DND-41 (cell line): ENCODE measurements around the gene SETD6.

Source experiments
- ATAC-seq: fragments of 200-7000 bp; cut with Tn5 transposase; 3 replicates; pipeline ENCODE4 v1.9.1; 2021; ENCODE audit warnings: low read depth; ENCODE audit not compliant: insufficient read depth
- DNase-seq: peaks from one replicate; pipeline ENCODE4 v3.0.0-alpha.2; 2020
- H2AFZ ChIP-seq: 2 replicates; pipeline ENCODE4 v1.6.0; 2012; ENCODE audit warnings: low read depth, low read length
- H3K27ac ChIP-seq: 2 replicates; pipeline ENCODE4 v1.5.1; 2012; ENCODE audit warnings: low read length, inconsistent platforms
- H3K27me3 ChIP-seq: fragments of 200-600 bp; sonication (generic); 2 replicates; pipeline ENCODE4 v1.6.0; 2012; ENCODE audit warnings: low read length, mild to moderate bottlenecking, inconsistent platforms; ENCODE audit not compliant: insufficient read depth, poor library complexity
- H3K36me3 ChIP-seq: 2 replicates; pipeline ENCODE4 v1.5.1; 2012; ENCODE audit warnings: low read length, inconsistent platforms; ENCODE audit not compliant: insufficient read depth
- H3K4me1 ChIP-seq: 2 replicates; pipeline ENCODE4 v1.5.1; 2012; ENCODE audit warnings: mild to moderate bottlenecking, low read length; ENCODE audit not compliant: insufficient read depth
- H3K4me2 ChIP-seq: 2 replicates; pipeline ENCODE4 v1.6.0; 2012; ENCODE audit warnings: mild to moderate bottlenecking, moderate library complexity, low read length, inconsistent platforms; ENCODE audit not compliant: insufficient read depth
- H3K4me3 ChIP-seq, 2 experiments: fragments of 200-600 bp in 1 of 2; shearing (Covaris generic) in 1 of 2; 2 replicates each; pipeline ENCODE4 v1.5.1; 2012 to 2016; ENCODE audit warnings: inconsistent platforms in 2 of 2, low read length in 2 of 2, mild to moderate bottlenecking in 2 of 2, low read depth in 1 of 2, moderate library complexity in 1 of 2
- H3K79me2 ChIP-seq: 2 replicates; pipeline ENCODE4 v1.6.0; 2012; ENCODE audit warnings: low read length, inconsistent platforms; ENCODE audit not compliant: insufficient read depth
- H3K9ac ChIP-seq: 2 replicates; pipeline ENCODE4 v1.6.0; 2012; ENCODE audit warnings: low read depth, mild to moderate bottlenecking, inconsistent platforms, low read length, moderate library complexity
- H3K9me3 ChIP-seq: 2 replicates; pipeline ENCODE4 v1.5.1; 2012; ENCODE audit warnings: low read length, moderate library complexity, mild to moderate bottlenecking, inconsistent platforms; ENCODE audit not compliant: insufficient read depth, severe bottlenecking
- H4K20me1 ChIP-seq: 2 replicates; pipeline ENCODE4 v1.6.0; 2012; ENCODE audit warnings: low read length; ENCODE audit not compliant: insufficient read depth
- EZH2 ChIP-seq: IDR thresholded peaks from 3 replicates; pipeline ENCODE4 v1.6.1; 2012; ENCODE audit warnings: borderline replicate concordance, low read depth, mild to moderate bottlenecking, moderate library complexity, low read length, inconsistent platforms; ENCODE audit not compliant: severe bottlenecking
- TF ChIP-seq, protein P1 (sequence below): IDR thresholded peaks from 2 replicates; pipeline ENCODE4 v1.5.1; 2012; ENCODE audit warnings: borderline replicate concordance, low read length, moderate library complexity, mild to moderate bottlenecking; ENCODE audit not compliant: poor library complexity, severe bottlenecking; ENCODE audit errors: extremely low read depth

Gene SETD6

DNA sequence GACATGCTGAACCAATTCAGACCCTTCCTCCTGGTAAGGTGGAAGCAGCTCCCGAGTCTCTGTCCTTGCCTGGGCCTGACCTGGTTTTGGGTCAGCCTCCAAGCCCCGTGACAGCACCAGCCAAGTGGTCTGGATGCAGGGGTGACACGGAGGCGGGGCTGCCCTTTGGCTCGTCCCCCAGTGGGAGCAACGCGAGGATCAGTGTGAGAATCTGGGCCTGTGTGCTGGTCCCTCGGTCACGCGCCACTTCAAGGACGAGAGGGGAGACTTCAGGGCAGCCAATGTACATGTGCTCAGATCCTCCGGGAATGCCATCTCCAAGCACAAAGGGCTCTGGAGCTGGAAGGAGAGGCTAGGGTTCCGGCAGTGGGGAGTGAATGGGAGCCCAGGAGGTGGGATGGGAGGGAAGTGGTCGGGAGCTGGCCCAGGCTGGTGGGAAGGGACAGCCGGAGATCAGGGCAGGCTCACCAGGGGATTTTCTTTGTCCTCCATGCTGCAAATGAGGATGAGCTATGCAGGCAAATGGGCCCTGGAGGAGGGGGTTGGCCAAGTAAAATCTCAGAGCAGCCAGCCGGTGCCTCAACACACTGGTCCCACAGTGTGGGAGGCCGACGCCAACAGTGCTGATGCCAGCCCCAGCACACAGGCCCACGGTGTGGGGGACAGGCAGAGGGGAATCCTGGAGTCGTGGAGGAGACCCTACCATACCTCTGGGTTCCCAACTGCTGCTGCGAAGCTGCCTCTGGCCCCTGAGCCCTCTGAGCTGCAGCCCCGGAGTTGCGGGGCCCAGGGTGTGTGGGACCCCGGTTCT, 19.6 kb upstream of the SETD6 start:
- Histone ChIP-seq H3K4me1 (0 out of 2 replicates have a peak, but pooled peaks cover 5% of the 10 kb centered on the region), H3K9ac (no peak overlapping the region), H3K27ac (no peak overlapping the region), H4K20me1 (no peaks in the 10 kb centered on the region; the same call in 1 of the 2 replicates), H3K79me2 (no peaks in the 10 kb centered on the region), H3K36me3 (no peaks in the 10 kb centered on the region), H3K4me3 (no peak overlapping the region), H3K9me3 (no peaks in the 10 kb centered on the region), H3K27me3 (no peaks in the 10 kb centered on the region), H2AFZ (no peak overlapping the region), H3K4me2 (no peak overlapping the region)
- DNase-seq = no peak
- TF ChIP-seq, protein P1, sequence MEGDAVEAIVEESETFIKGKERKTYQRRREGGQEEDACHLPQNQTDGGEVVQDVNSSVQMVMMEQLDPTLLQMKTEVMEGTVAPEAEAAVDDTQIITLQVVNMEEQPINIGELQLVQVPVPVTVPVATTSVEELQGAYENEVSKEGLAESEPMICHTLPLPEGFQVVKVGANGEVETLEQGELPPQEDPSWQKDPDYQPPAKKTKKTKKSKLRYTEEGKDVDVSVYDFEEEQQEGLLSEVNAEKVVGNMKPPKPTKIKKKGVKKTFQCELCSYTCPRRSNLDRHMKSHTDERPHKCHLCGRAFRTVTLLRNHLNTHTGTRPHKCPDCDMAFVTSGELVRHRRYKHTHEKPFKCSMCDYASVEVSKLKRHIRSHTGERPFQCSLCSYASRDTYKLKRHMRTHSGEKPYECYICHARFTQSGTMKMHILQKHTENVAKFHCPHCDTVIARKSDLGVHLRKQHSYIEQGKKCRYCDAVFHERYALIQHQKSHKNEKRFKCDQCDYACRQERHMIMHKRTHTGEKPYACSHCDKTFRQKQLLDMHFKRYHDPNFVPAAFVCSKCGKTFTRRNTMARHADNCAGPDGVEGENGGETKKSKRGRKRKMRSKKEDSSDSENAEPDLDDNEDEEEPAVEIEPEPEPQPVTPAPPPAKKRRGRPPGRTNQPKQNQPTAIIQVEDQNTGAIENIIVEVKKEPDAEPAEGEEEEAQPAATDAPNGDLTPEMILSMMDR = no peak
- TF ChIP-seq EZH2 = no peak
- ATAC-seq = no peak

DNA sequence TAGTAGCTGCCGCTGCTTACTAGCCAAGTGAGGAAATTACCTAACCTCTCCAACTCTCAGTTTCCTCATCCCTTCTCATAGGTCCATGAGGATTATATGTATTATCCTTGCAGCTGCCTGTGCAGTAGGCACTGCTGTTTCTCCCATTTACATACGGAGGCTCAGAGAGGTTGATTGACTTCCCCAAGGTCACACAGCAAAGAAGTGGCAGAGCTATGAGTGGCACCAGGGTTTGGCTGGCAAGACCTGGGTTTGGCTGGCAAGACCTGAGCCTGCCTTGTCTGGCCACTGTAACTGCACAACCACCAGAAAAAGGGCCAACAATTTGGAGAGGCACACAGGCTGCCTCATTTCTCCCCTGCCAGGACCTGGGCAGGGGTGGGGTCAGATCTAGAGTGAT, 17.8 kb upstream of the SETD6 start:
- Histone ChIP-seq H3K27ac (no peak overlapping the region), H3K4me2 (no peak overlapping the region)

DNA sequence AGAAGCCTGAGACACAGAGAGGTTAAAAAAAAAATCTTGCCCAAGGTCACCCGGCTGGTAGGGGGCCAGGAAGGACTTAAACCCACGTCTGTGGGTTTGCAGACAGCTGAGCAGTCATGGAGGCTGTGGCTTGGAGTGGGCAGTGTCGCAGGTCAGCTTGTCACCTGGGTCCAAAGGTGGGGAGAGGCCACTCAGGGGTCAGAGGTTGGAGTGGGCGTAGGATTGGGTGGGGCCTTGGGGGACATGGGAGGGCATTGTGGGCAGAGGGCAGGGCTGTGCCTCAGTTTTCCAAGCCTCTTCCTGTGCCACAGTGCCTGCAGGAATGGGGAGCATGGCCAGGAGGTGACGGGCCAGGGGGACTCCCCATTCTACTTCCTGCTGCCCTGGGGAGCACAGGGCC, 17.4 kb upstream of the SETD6 start:
- no peak overlapping the region for H2AFZ ChIP-seq
- peaks cover 1% of the 10 kb centered on the region; the same call in 1 of the 2 replicates for H4K20me1 ChIP-seq
- no peaks in the 10 kb centered on the region for H3K9me3 ChIP-seq
- ATAC-seq = no peak
- DNase-seq = no peak
- H3K27ac ChIP-seq = no peak overlapping the region
- H3K36me3 ChIP-seq = no peaks in the 10 kb centered on the region
- no peaks in the 10 kb centered on the region for H3K27me3 ChIP-seq
- H3K4me3 ChIP-seq = no peak overlapping the region
- no peak for TF ChIP-seq EZH2
- TF ChIP-seq, protein P1 = no peak
- H3K9ac ChIP-seq = no peak overlapping the region
- no peaks in the 10 kb centered on the region for H3K4me1 ChIP-seq
- H3K4me2 ChIP-seq = no peak overlapping the region
- no peaks in the 10 kb centered on the region for H3K79me2 ChIP-seq

More for the DNA sequence above, 17.8 kb upstream of the SETD6 start:
- no peak overlapping the region for H3K9ac ChIP-seq
- H3K4me1 ChIP-seq = 0 out of 2 replicates have a peak, but pooled peaks cover 2% of the 10 kb centered on the region
- no peak overlapping the region for H2AFZ ChIP-seq
- no peak for ATAC-seq
- H3K27me3 ChIP-seq = no peaks in the 10 kb centered on the region
- H3K9me3 ChIP-seq = no peaks in the 10 kb centered on the region
- H3K36me3 ChIP-seq = no peaks in the 10 kb centered on the region
- no peaks in the 10 kb centered on the region; the same call in 1 of the 2 replicates for H4K20me1 ChIP-seq
- DNase-seq = no peak
- TF ChIP-seq EZH2 = no peak
- no peak overlapping the region for H3K4me3 ChIP-seq
- H3K79me2 ChIP-seq = no peaks in the 10 kb centered on the region

DNA sequence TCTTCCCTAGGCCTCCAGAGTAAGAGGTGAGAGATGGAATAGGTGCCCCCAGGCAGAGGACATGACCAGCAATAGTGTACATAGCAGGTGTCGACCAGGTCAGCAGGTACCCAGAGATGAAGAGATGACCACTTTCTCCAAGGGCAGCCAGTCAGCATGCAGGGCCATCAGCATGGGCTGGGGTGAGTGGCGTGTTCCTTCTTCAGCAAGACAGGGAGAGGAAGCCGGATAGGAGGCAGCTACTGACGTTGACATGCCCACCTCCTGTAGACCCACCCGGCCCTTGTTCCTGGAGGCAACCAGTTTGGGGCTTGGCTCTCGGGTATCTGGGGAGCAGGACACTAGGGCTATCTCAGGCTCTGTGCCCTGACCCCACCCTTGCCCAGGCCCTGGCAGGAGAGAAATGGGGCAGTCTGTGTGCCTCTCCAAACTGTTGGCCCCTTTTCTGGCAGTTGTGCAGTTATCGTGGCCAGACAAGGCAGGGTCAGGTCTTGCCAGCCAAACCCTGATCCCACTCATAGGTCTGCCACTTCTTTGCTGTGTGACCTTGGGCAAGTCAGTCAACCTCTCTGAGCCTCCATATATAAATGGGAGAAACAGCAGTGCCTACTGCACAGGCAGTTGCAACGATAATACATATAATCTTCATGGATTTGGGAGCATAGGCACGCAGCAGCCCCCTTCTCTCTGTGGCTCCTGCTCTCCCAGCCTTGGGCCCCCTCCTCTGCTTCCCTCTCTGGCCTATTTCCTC, 16.8 kb upstream of the SETD6 start:
- no peak overlapping the region for H3K9ac ChIP-seq
- no peak overlapping the region for H2AFZ ChIP-seq
- no peaks in the 10 kb centered on the region for H3K9me3 ChIP-seq
- no peak overlapping the region for H3K4me2 ChIP-seq
- H3K79me2 ChIP-seq = no peaks in the 10 kb centered on the region
- H3K36me3 ChIP-seq = no peaks in the 10 kb centered on the region
- no peaks in the 10 kb centered on the region for H3K27me3 ChIP-seq
- H3K27ac ChIP-seq = no peak overlapping the region
- ATAC-seq (no peak), DNase-seq (no peak)
- H3K4me1 ChIP-seq = no peaks in the 10 kb centered on the region
- H3K4me3 ChIP-seq = no peak overlapping the region
- TF ChIP-seq EZH2 = no peak
- TF ChIP-seq, protein P1 = no peak
- H4K20me1 ChIP-seq = peaks cover 3% of the 10 kb centered on the region; the same call in 1 of the 2 replicates
